Calu3 (cell line): ENCODE measurements around the gene MSX2. TPM values are rescaled to one million over a fixed set of nuclear protein-coding genes. Genes with fewer than 3 reads are reported as not detected.

Experiments
- BruUV-seq: library from RNA; stranded (reverse); fragments of 400-500 nt; replicated peaks from 2 replicates; lab custom pipeline; 2021; lab: Mats Ljungman, UMichigan
- CTCF ChIA-PET: fragments of 300-600 bp; sonication (Branson Sonifier 250); formaldehyde crosslinking; loops from one replicate; lab custom pipeline; 2022; ENCODE audit warnings: antibody characterized with exemption; lab: Charles Lee
- DNase-seq: peaks from one replicate; pipeline ENCODE4 v3.0.0; 2022
- H3K27ac Mint-ChIP-seq: one replicate; pipeline ENCODE4 v1.8.0; 2022; ENCODE audit warnings: mixed read lengths; ENCODE audit not compliant: unreplicated experiment
- H3K27me3 Mint-ChIP-seq: one replicate; pipeline ENCODE4 v1.8.0; 2022; ENCODE audit warnings: mixed read lengths; ENCODE audit not compliant: unreplicated experiment
- H3K36me3 Mint-ChIP-seq: one replicate; pipeline ENCODE4 v1.8.0; 2022; ENCODE audit warnings: mild to moderate bottlenecking, moderate library complexity, mixed read lengths; ENCODE audit not compliant: insufficient read depth, unreplicated experiment
- H3K4me1 Mint-ChIP-seq: one replicate; pipeline ENCODE4 v1.8.0; 2022; ENCODE audit warnings: mild to moderate bottlenecking, low read depth, mixed read lengths; ENCODE audit not compliant: unreplicated experiment
- H3K4me3 Mint-ChIP-seq: one replicate; pipeline ENCODE4 v1.8.0; 2022; ENCODE audit warnings: mild to moderate bottlenecking, low read depth, moderate library complexity, mixed read lengths; ENCODE audit not compliant: unreplicated experiment
- H3K9me3 Mint-ChIP-seq: one replicate; pipeline ENCODE4 v1.8.0; 2022; ENCODE audit warnings: low read depth, mixed read lengths; ENCODE audit not compliant: unreplicated experiment
- intact Hi-C: fragments of 100-400 bp; cut with micrococcal nuclease; formaldehyde crosslinking; loops from one replicate; pipeline ENCODE4 v1.10.0; 2022; ENCODE audit not compliant: unreplicated experiment
- microRNA-seq: library from miRNA; unstranded; fragments of <30 nt; microRNA quantifications from one replicate; pipeline ENCODE4 v1.2.0, GENCODE V29; 2022
- total RNA-seq: library from RNA; stranded (reverse); gene quantifications from 2 replicates; pipeline ENCODE4 v1.2.3, GENCODE V29; 2022
- TF ChIP-seq, protein P1 (sequence below): fragments of 200-600 bp; IDR thresholded peaks from one replicate; pipeline ENCODE4 v1.8.0; 2022; ENCODE audit warnings: antibody characterized with exemption; ENCODE audit not compliant: unreplicated experiment

MSX2 gene
- total RNA-seq, 1 experiment from 2014 or later: 8.4 TPM

DNA sequence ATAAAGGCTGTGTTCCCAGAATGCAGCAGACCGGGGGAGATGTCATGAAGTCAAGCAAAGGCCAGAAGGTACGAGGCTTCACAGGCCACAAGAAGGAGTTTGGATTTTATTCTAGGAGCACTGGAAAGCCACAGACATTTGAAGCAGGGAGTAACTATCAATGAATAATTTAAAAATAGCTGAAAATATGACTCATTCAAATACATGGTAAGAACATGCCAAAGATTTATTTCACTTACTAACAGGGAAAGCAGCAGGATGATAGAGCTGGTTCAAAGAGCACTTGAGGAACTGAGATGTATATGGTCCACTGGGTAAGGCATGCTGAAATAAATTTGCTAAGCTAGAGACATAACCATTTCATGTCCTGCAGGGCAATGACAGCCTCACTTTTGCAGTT, 53.2 kb downstream of the MSX2 start:
- TF ChIP-seq, protein P1, sequence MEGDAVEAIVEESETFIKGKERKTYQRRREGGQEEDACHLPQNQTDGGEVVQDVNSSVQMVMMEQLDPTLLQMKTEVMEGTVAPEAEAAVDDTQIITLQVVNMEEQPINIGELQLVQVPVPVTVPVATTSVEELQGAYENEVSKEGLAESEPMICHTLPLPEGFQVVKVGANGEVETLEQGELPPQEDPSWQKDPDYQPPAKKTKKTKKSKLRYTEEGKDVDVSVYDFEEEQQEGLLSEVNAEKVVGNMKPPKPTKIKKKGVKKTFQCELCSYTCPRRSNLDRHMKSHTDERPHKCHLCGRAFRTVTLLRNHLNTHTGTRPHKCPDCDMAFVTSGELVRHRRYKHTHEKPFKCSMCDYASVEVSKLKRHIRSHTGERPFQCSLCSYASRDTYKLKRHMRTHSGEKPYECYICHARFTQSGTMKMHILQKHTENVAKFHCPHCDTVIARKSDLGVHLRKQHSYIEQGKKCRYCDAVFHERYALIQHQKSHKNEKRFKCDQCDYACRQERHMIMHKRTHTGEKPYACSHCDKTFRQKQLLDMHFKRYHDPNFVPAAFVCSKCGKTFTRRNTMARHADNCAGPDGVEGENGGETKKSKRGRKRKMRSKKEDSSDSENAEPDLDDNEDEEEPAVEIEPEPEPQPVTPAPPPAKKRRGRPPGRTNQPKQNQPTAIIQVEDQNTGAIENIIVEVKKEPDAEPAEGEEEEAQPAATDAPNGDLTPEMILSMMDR: no peak
- intact Hi-C loops: no loop called here
- CTCF ChIA-PET: interaction anchor here (0.7 kb wide), 1 partner anchor 32 kb away, joined by 3 read pairs; no protein-coding TSS in a partner anchor
- peaks cover 21% of the 10 kb centered on the region for H3K27me3 Mint-ChIP-seq
- no peak overlapping the region for H3K4me3 Mint-ChIP-seq
- no peaks in the 10 kb centered on the region for H3K36me3 Mint-ChIP-seq
- H3K27ac Mint-ChIP-seq: no peak overlapping the region
- H3K4me1 Mint-ChIP-seq: peaks cover 8% of the 10 kb centered on the region
- BruUV-seq: no TSS peak
- DNase-seq: no peak
- H3K9me3 Mint-ChIP-seq: no peaks in the 10 kb centered on the region

Small RNAs within 50 kb of the gene (microRNA-seq; reads per million reads assigned to microRNA genes)
- not detected for gene MIR4634
